GM18511 (cell line): ENCODE data around the gene TAF11.
"Not testable (repeated sequence)": the region's sequence is repeated elsewhere in the genome, so short reads cannot be mapped to it uniquely, and the experiment has no call there.

ENCODE experiments used
- ATAC-seq: cut with Tn5 transposase; IDR thresholded peaks from one replicate; pipeline ENCODE4 v1.9.1; 2021; ENCODE audit warnings: mild to moderate bottlenecking, moderate library complexity; ENCODE audit not compliant: unreplicated experiment

Gene TAF11

DNA sequence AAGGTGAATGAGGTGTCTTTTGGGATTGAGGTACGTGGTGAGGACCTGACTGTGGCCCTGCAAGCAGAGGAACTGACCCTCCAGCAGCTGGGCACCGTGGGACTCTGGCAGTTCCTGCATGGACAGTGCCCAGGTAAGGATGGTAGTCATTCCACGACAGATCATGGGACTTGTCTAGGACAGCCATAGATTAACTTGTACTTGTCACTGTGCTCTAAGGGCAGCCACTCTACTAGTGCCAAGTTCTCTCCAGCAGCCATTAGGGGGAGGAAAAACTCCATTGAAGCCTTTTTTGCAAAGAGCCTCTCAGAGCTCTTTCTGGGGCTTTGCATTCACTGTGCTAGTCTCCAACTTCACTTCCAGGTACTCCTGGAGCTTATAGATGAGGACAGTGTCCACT, 20.4 kb downstream of the TAF11 start:
- ATAC-seq, result no peak

GRCh38 chr6:34866509-34866908, 21.3 kb downstream of the TAF11 start:
- ATAC-seq, result no peak

DNA sequence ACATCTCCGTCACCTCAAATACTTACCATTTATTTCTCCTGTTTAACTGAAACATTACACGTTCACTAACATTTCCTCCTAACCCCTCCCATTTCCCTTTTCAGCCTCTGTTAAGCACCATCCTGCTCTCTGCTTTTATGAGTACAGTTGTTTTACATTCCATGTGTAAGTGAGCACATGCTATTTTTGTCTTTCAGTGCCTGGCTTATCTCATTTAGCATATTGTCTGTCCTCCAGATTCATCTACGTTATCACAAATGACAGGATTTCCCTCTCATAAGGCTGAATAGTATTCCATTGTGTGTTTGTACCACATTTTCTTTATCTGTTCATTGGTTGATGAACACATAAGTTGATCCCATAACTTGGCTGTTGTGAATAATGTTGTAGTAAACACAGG, 22.7 kb downstream of the TAF11 start:
- no peak for ATAC-seq

DNA sequence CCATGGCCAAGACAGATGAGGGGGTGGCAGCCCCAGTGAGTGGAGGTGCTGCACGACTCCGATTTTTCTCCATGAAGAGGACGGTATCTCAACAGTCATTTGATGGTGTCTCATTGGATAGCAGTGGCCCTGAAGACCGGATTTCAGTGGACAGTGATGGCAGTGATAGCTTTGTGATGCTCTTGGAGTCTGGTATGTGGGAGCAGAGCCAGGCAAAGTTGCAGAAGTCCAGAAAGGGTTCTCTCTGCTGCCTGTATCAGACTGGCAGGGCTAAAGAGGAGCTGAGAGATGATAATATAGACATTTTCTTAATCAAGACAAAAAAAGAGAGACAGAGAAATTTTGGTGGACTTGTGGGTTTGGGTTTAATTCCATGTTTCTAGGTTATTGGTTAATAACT, 23.8 kb downstream of the TAF11 start:
- ATAC-seq, result no peak

- ATAC-seq, result no peak
Observed at GRCh38 chr6:34860776-34861175, 27.1 kb downstream of the TAF11 start.

DNA sequence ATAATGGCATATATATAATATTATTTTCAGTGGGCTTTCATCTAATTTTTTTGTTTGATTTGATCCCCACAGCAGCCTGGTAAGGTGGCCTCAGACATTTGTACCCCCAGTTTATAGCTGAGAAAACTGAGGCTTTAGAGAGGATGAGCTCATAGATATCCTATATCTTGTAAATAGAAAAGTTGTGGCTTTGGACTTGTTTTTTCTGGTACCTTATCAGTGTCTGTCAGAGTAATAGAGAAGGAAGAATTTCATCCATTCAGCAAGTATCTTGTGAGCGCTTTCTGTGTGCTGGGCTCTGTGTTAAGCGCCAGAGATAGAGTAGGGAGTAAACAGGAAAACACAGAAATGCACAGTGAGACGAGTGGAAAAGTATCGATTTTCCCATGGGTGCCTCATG, 27.9 kb downstream of the TAF11 start:
- no peak for ATAC-seq

- ATAC-seq, result no peak
Observed at GRCh38 chr6:34858681-34859080, 29.2 kb downstream of the TAF11 start.

GRCh38 chr6:34855463-34855862, 32.4 kb downstream of the TAF11 start:
- ATAC-seq, result no peak

GRCh38 chr6:34852406-34853085, 35.3 kb downstream of the TAF11 start:
- no peak for ATAC-seq

DNA sequence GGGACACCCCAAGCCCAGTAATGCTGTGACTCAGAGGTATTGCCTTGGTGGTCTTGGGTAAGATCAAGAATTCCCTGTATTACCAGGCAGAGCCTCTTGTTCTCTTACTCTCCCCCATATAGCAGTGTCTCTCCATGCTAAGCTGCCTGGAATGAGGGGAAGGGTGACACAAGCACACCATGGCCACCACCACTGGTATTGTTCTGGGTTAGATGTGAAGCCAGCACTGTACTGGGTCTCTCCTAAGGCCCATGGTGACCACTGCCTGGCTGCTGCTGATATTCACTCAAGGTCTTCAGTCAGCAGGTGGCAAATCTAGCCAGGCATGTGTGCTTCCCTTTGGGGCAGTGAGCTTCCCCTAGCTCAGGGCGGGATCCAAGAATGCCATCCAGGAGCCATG, 36.5 kb downstream of the TAF11 start:
- ATAC-seq, result no peak

GRCh38 chr6:34849066-34849465, 38.8 kb downstream of the TAF11 start:
- ATAC-seq, result not testable (repeated sequence)

GRCh38 chr6:34839666-34840352, 48.0 kb downstream of the TAF11 start:
- no peak for ATAC-seq

DNA sequence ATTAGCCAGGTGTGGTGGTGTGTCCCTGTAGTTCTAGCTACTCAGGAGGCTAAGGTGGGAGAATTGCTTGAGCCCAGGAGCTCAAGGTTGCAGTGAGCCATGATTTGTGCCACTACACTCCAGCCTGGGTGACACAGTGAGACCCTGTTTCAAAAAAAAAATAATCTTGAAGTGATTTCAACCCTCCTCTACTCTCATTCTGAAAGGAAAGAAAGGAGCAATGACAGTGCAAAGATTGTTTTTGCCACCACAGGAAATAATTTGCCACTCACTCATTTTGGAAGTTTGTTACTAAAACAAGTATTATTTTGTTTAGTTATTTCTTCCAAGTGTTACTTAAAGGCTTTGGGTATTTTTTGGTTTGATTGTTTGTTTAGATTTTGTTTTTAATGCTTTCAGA, 50.3 kb downstream of the TAF11 start:
- ATAC-seq, result no peak

- ATAC-seq, result no peak
Observed at GRCh38 chr6:34836451-34836850, 51.4 kb downstream of the TAF11 start.

- ATAC-seq, result no peak
Observed at GRCh38 chr6:34836008-34836407, 51.8 kb downstream of the TAF11 start.

GRCh38 chr6:34834789-34835518, 52.9 kb downstream of the TAF11 start:
- no peak for ATAC-seq

DNA sequence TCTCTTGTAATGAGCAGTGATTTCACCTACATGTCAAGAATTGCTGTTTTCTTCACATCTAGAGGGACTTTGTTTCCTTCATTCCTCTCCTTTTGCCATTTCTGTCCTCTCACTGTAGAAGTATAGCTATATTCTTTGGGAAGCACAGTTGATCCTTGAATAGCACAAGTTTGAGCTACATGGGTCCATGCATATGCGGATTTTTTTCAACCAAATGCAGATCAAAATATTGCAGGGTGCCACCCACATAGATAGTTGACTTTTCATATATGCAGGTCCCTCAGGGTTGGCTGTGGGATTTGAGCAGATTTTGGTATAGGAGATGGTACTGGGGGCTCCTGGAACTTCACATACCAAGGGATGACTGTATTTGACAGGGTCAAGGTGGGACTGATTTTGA, 54.9 kb downstream of the TAF11 start:
- ATAC-seq, result no peak

- no peak for ATAC-seq
Observed at GRCh38 chr6:34829137-34829536, 58.7 kb downstream of the TAF11 start.
